Stomach (tissue), 9 donors: ENCODE results near the gene NOD2. TPM values are rescaled to one million over a fixed set of nuclear protein-coding genes. Genes with fewer than 3 reads are reported as not detected.
A peak's percentile ranks its signal among the peaks of the same experiment; 100 is the strongest.

Experiments
- DNase-seq, 2 donors: peaks; one replicate each; pipeline versions ENCODE4 v3.0.0 to v3.0.0-alpha.2; 2013 to 2019
- H3K27ac ChIP-seq, 5 donors: fragments of 200-600 bp in 4 of 5; sonication (generic) in 4 of 5; one replicate each; pipeline ENCODE4 v1.5.1; 2013 to 2019; ENCODE audit warnings: mild to moderate bottlenecking in 1 of 5, moderate library complexity in 1 of 5
- H3K27me3 ChIP-seq, 3 donors: fragments of 200-600 bp; sonication (generic); one replicate each; pipeline ENCODE4 v1.5.1; 2017 to 2019; ENCODE audit warnings: mixed run types in 1 of 3
- H3K36me3 ChIP-seq, 4 donors: fragments of 200-600 bp; sonication (generic); 1 replicate in 3 of 4; 2 replicates in 1 of 4; pipeline ENCODE4 v1.5.1; 2016 to 2019
- H3K4me1 ChIP-seq, 4 donors: fragments of 200-600 bp; sonication (generic); one replicate each; pipeline ENCODE4 v1.5.1; 2016 to 2019
- H3K4me3 ChIP-seq, 4 donors: fragments of 200-600 bp; sonication (generic) in 3 of 4; one replicate each; pipeline ENCODE4 v1.5.1; 2016 to 2019; ENCODE audit warnings: mild to moderate bottlenecking in 1 of 4
- H3K9me3 ChIP-seq, 4 donors: fragments of 200-600 bp; sonication (generic); one replicate each; pipeline ENCODE4 v1.5.1; 2016 to 2019
- CTCF ChIP-seq, 7 experiments: fragments of 450-650 bp in 4 of 7; fragments of 200-600 bp in 3 of 7; sonication (generic) in 3 of 7; IDR thresholded peaks; one replicate each; pipeline ENCODE4 v1.5.1; 2016 to 2019; ENCODE audit warnings: antibody characterized with exemption in 7 of 7, control low read depth in 2 of 7, mild to moderate bottlenecking in 1 of 7
- EP300 ChIP-seq: sonication (generic); formaldehyde crosslinking; IDR thresholded peaks from one replicate; pipeline ENCODE4 v1.6.1; 2017; ENCODE audit warnings: antibody characterized with exemption
- POLR2A ChIP-seq, 4 donors: fragments of 450-650 bp; IDR thresholded peaks; one replicate each; pipeline ENCODE4 v1.6.1; 2016; ENCODE audit warnings: antibody characterized with exemption in 4 of 4, control low read depth in 2 of 4, mild to moderate bottlenecking in 1 of 4, moderate library complexity in 1 of 4
- POLR2AphosphoS5 ChIP-seq, 3 donors: sonication (generic); formaldehyde crosslinking; IDR thresholded peaks; one replicate each; pipeline ENCODE4 v1.6.1; 2016; ENCODE audit warnings: antibody characterized with exemption in 3 of 3
- WGBS, 5 donors: extraction: QIAGEN DNeasy Blood & Tissue Kit in 3 of 5; methylation state at CpG; one replicate each; pipeline versions ENCODE4 v1.1.5 to v1.1.7; 2013 to 2018; 5-methylcytosine and 5-hydroxymethylcytosine counted together
- intact Hi-C: fragments of 100-400 bp; cut with DNase I; formaldehyde crosslinking; loops from one replicate; pipeline ENCODE4 v1.15.1; 2023; ENCODE audit warnings: low total_unique reads
- polyA plus RNA-seq, 3 donors: library from polyadenylated mRNA; stranded (reverse); fragments of 200-250 nt; gene quantifications; one replicate each; pipeline ENCODE4 v1.2.3, GENCODE V29; 2013
- total RNA-seq, 5 donors: library from RNA; depleted of rRNA; stranded (reverse); fragments of >200 nt; gene quantifications; one replicate each; pipeline versions ENCODE4 v1.1.0 to v1.2.3, GENCODE V29; 2014 to 2016
- donor health status: healthy with polysubstance abuse.
- donor health status: Bipolar disorder and iron deficiency.
- donor health status: healthy.

NOD2 gene
- total and polyA plus RNA-seq, 8 donors = 0.56 to 6.2 (median 2.3) TPM; not detected in 1

- Histone ChIP-seq H3K4me1 (peaks cover 22 to 57% (median 39%) of the 10 kb centered on the region in 4 donors), H3K4me3 (peak overlapping the region; percentile 33 to 50 (median 42)), H3K36me3 (no peaks in the 10 kb centered on the region), H3K27ac (peak overlapping the region in 4 of 5 donors; percentile 52 to 75 (median 72)), H3K27me3 (no peaks in the 10 kb centered on the region), H3K9me3 (peaks cover 0 to under 1% (median under 1%) of the 10 kb centered on the region in 4 donors)
- TF ChIP-seq POLR2A (IDR thresholded peaks at IDR 0.05) = no peak
- TF ChIP-seq CTCF (IDR thresholded peaks at IDR 0.05) = no peak
- no peak for TF ChIP-seq EP300
- no peak for TF ChIP-seq POLR2AphosphoS5 (IDR thresholded peaks at IDR 0.05)
- WGBS, 5 donors = 34 to 49% (median 42%) methylated on average over 19 of the region's 19 CpGs
- intact Hi-C loops = no loop called here
- peak; percentile 40 to 67 for DNase-seq
Observed at GRCh38 chr16:50697881-50698767, 4.7 kb downstream of the NOD2 start.

- no peak for TF ChIP-seq POLR2AphosphoS5 (IDR thresholded peaks at IDR 0.05)
- TF ChIP-seq POLR2A (IDR thresholded peaks at IDR 0.05) = no peak
- no peak for TF ChIP-seq CTCF (IDR thresholded peaks at IDR 0.05)
- TF ChIP-seq EP300 = no peak
- Histone ChIP-seq H3K36me3 (no peaks in the 10 kb centered on the region), H3K4me3 (no peak overlapping the region), H3K9me3 (peaks cover 5 to 14% (median 12%) of the 10 kb centered on the region in 4 donors), H3K27me3 (no peaks in the 10 kb centered on the region), H3K27ac (no peak overlapping the region), H3K4me1 (peaks cover 16 to 46% (median 31%) of the 10 kb centered on the region in 4 donors)
- WGBS, 5 donors = 84 to 90% (median 87%) methylated on average over 15 to 19 of the region's 19 CpGs
- intact Hi-C loops = no loop called here
- no peak for DNase-seq
Observed at GRCh38 chr16:50699326-50700159, 6.1 kb downstream of the NOD2 start.

- Histone ChIP-seq H3K27me3 (no peaks in the 10 kb centered on the region), H3K36me3 (no peaks in the 10 kb centered on the region), H3K4me1 (peaks cover under 1 to 18% (median 10%) of the 10 kb centered on the region in 4 donors), H3K9me3 (peaks cover 6 to 23% (median 16%) of the 10 kb centered on the region in 4 donors), H3K27ac (no peak overlapping the region), H3K4me3 (no peak overlapping the region)
- intact Hi-C loops = no loop called here
- no peak for DNase-seq
- no peak for TF ChIP-seq EP300
- TF ChIP-seq POLR2A (IDR thresholded peaks at IDR 0.05) = no peak
- TF ChIP-seq POLR2AphosphoS5 (IDR thresholded peaks at IDR 0.05) = no peak
- TF ChIP-seq CTCF (IDR thresholded peaks at IDR 0.05) = no peak
- WGBS, 5 donors = 76 to 100% (median 91%) methylated on average over 3 of the region's 3 CpGs
Observed at GRCh38 chr16:50702725-50703124, 9.3 kb downstream of the NOD2 start.

- Histone ChIP-seq H3K9me3 (peaks cover 6 to 23% (median 16%) of the 10 kb centered on the region in 4 donors), H3K27ac (no peak overlapping the region), H3K27me3 (no peaks in the 10 kb centered on the region), H3K4me3 (no peak overlapping the region), H3K4me1 (peaks cover 0 to 13% (median 2%) of the 10 kb centered on the region in 4 donors), H3K36me3 (no peaks in the 10 kb centered on the region)
- 89 to 97% (median 93%) methylated on average over 1 of the region's 1 CpG for WGBS, 5 donors
- no peak for TF ChIP-seq EP300
- TF ChIP-seq CTCF (IDR thresholded peaks at IDR 0.05) = no peak
- TF ChIP-seq POLR2AphosphoS5 (IDR thresholded peaks at IDR 0.05) = no peak
- no peak for TF ChIP-seq POLR2A (IDR thresholded peaks at IDR 0.05)
- no peak for DNase-seq
- intact Hi-C loops = no loop called here
Observed at GRCh38 chr16:50704245-50704644, 10.8 kb downstream of the NOD2 start.
